Subcutaneous adipose tissue (tissue), 4 donors: ENCODE measurements around the gene APBB2. TPM values are rescaled to one million over a fixed set of nuclear protein-coding genes. Genes with fewer than 3 reads are reported as not detected.

Experiments used
- total RNA-seq, 4 donors: library from RNA; depleted of rRNA; stranded (reverse); fragments of >200 nt; gene quantifications; one replicate each; pipeline ENCODE4 v1.1.0, GENCODE V29; 2016
- TF ChIP-seq, protein P1 (sequence below): fragments of 450-650 bp; IDR thresholded peaks from one replicate; pipeline ENCODE4 v1.5.1; 2016; ENCODE audit warnings: low read depth, mild to moderate bottlenecking, control low read depth, antibody characterized with exemption, moderate library complexity

The APBB2 gene
- total RNA-seq, 4 donors from 2014 or later, result 55.6 to 181 (median 124) TPM

GRCh38 chr4:41167191-41167590 lies 47.2 kb downstream of the APBB2 start:
- TF ChIP-seq, protein P1, sequence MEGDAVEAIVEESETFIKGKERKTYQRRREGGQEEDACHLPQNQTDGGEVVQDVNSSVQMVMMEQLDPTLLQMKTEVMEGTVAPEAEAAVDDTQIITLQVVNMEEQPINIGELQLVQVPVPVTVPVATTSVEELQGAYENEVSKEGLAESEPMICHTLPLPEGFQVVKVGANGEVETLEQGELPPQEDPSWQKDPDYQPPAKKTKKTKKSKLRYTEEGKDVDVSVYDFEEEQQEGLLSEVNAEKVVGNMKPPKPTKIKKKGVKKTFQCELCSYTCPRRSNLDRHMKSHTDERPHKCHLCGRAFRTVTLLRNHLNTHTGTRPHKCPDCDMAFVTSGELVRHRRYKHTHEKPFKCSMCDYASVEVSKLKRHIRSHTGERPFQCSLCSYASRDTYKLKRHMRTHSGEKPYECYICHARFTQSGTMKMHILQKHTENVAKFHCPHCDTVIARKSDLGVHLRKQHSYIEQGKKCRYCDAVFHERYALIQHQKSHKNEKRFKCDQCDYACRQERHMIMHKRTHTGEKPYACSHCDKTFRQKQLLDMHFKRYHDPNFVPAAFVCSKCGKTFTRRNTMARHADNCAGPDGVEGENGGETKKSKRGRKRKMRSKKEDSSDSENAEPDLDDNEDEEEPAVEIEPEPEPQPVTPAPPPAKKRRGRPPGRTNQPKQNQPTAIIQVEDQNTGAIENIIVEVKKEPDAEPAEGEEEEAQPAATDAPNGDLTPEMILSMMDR, result no peak

DNA sequence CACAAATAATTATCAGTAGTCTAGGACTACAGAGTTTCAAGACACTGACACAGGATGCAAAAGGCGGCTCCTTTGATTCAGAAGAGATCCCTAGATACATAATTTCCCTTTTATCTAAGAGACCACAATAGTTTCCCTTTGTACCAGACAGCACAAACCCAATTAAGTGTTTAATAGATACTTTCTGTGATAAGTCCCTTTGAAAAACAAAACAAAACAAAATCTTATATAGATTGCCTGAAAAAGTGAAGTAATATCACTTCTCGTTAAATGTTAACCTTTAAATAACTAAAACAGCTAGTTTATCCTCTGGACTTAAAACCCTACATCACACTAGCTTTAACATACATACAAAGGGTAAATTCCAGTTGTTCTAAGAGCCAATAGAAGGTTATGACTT lies 49.9 kb downstream of the APBB2 start:
- TF ChIP-seq, protein P1, result no peak

- TF ChIP-seq, protein P1, result no peak
Measured at GRCh38 chr4:41161355-41161754, 53.0 kb downstream of the APBB2 start.

DNA sequence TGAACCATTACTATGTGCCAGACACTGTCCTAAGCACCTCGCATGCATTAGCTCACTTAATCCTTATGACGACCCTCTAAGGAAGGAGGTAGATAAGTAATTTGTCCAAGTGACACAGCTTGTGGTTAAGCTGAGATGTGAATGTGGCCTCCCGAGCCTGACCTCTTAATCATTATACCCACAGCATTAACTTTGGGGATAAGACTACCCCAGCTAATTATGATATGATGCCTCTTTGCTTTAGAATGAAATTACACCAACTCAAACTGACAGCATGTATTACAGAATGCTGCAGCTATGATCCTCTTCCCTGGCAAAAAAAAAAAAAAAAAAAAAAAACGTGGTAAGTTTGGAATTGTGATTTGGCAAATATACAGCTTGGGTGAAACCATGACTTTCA lies 53.5 kb downstream of the APBB2 start:
- TF ChIP-seq, protein P1, result no peak

DNA sequence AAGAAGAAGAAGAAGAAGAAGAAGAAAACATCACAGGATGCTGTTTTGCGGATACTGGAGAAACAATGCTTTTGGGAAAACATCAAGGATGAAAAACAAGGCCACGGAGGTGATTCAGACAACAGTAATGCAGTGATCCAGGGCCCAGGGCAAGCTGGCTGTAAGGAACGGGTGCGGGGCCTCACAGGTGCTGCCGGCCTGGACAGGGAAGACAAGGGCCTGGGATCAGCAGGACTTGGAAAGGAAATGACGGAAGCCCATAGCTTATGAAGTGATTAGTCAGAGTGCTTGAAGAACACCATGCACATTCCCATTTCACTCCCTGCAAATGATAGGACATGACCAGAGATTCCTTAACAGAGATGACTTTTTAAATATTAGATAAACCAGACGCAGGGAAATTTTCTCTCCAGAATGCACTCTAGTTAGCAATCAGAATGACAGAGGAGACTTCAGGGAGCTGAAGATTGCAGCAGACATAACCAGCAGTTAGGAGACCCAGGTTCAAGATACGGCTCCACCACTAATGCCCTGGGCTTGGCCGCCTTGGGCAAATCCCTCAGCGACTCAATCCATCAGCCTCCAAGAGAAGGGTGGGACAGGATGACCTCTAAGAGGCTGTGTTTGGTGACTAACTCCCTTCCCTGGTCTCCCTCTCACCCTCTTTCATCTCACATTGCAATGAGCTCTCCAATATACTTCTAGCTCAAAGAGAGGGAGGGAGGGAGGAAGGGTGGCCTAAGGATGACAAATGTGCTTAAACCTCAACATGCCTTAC lies 54.1 kb downstream of the APBB2 start:
- TF ChIP-seq, protein P1, result no peak

GRCh38 chr4:41158756-41159155 lies 55.6 kb downstream of the APBB2 start:
- TF ChIP-seq, protein P1, result no peak

- TF ChIP-seq, protein P1, result no peak
Measured at GRCh38 chr4:41158274-41158673, 56.1 kb downstream of the APBB2 start.
